K562 (cell line): Measurements from ENCODE around the gene CHST2. TPM values are rescaled to one million over a fixed set of nuclear protein-coding genes. Genes with fewer than 3 reads are reported as not detected.

Experiments used
- DEAF1 ChIP-seq: fragments of 450-650 bp; formaldehyde crosslinking; IDR thresholded peaks from 2 replicates; pipeline ENCODE4 v1.4.0; 2020; ENCODE audit warnings: mild to moderate bottlenecking, moderate library complexity
- DIDO1 ChIP-seq: fragments of 450-650 bp; IDR thresholded peaks from 2 replicates; pipeline ENCODE4 v1.6.1; 2016; ENCODE audit warnings: low read depth, missing biosample characterization, missing genetic modification characterization
- FOXP1 ChIP-seq: sonication (generic); formaldehyde crosslinking; IDR thresholded peaks from 2 replicates; pipeline ENCODE4 v1.8.0; 2022; ENCODE audit warnings: mild to moderate bottlenecking, missing genetic modification reagents
- IFI16 ChIP-seq: fragments of 250-450 bp; sonication (Bioruptor Pico); IDR thresholded peaks from 2 replicates; pipeline ENCODE4 v2.1.2; 2022; ENCODE audit warnings: mild to moderate bottlenecking, inconsistent platforms
- MTA3 ChIP-seq: fragments of 450-650 bp; formaldehyde crosslinking; IDR thresholded peaks from 2 replicates; pipeline ENCODE4 v1.6.1; 2017; ENCODE audit warnings: mild to moderate bottlenecking, borderline replicate concordance
- MXI1 ChIP-seq: IDR thresholded peaks from 2 replicates; pipeline ENCODE4 v1.6.1; 2011; ENCODE audit warnings: low read depth, mild to moderate bottlenecking, improper control_type of control experiment, low read length
- SMAD4 ChIP-seq: fragments of 250-450 bp; sonication (Bioruptor Pico); conservative IDR thresholded peaks from 2 replicates; pipeline ENCODE4 v1.8.0; 2021; ENCODE audit warnings: inconsistent platforms, mild to moderate bottlenecking, moderate library complexity
- STAT5B ChIP-seq: fragments of 250-450 bp; sonication (Bioruptor Pico); IDR thresholded peaks from 2 replicates; pipeline ENCODE4 v1.8.0; 2021; ENCODE audit warnings: mild to moderate bottlenecking, inconsistent platforms
- ZNF3 ChIP-seq: fragments of 250-450 bp; sonication (Bioruptor Pico); IDR thresholded peaks from 2 replicates; pipeline ENCODE4 v1.5.0; 2021; ENCODE audit warnings: mild to moderate bottlenecking, moderate library complexity
- polyA plus RNA-seq, 8 experiments: library from polyadenylated mRNA; depleted of rRNA in 4 of 8; stranded (reverse) in 5 of 8; unstranded in 3 of 8; fragments of >200 nt; fragmentation: Nextera tagmentation in 2 of 8; fragmentation: Illumina TruSeq in 1 of 8; extraction: Ambion mirVana in 2 of 8; extraction: Trizol in 1 of 8; gene quantifications; 2 replicates each; pipeline versions ENCODE4 v1.2.1 to v1.2.3, GENCODE V29; 2011 to 2014; ENCODE audit warnings: inconsistent platforms in 1 of 8, missing spikeins in 1 of 8
- total RNA-seq, 7 experiments: library from RNA; depleted of rRNA in 6 of 7; stranded (reverse); fragments of >200 nt in 6 of 7; fragmentation: Illumina TruSeq in 2 of 7; extraction: Trizol in 2 of 7; gene quantifications; 2 replicates each; pipeline versions ENCODE4 v1.2.1 to v1.2.3, GENCODE V29; 2011 to 2021; ENCODE audit warnings: low replicate concordance in 1 of 7
- TF ChIP-seq, protein P1 (sequence below): fragments of 450-650 bp; IDR thresholded peaks from 2 replicates; pipeline ENCODE4 v1.6.1; 2016; ENCODE audit warnings: low read depth
- TF ChIP-seq, protein P2 (sequence below): fragments of 450-650 bp; formaldehyde crosslinking; conservative IDR thresholded peaks from 2 replicates; pipeline ENCODE4 v1.4.0; 2022; ENCODE audit warnings: mild to moderate bottlenecking, missing genetic modification characterization

CHST2 gene
- total and polyA plus RNA-seq, 9 of the 15 experiments (the other 6 are each of a cell fraction or from before 2014, with no cell fraction given), result 3.4 to 60.3 (median 13.9) TPM

DNA sequence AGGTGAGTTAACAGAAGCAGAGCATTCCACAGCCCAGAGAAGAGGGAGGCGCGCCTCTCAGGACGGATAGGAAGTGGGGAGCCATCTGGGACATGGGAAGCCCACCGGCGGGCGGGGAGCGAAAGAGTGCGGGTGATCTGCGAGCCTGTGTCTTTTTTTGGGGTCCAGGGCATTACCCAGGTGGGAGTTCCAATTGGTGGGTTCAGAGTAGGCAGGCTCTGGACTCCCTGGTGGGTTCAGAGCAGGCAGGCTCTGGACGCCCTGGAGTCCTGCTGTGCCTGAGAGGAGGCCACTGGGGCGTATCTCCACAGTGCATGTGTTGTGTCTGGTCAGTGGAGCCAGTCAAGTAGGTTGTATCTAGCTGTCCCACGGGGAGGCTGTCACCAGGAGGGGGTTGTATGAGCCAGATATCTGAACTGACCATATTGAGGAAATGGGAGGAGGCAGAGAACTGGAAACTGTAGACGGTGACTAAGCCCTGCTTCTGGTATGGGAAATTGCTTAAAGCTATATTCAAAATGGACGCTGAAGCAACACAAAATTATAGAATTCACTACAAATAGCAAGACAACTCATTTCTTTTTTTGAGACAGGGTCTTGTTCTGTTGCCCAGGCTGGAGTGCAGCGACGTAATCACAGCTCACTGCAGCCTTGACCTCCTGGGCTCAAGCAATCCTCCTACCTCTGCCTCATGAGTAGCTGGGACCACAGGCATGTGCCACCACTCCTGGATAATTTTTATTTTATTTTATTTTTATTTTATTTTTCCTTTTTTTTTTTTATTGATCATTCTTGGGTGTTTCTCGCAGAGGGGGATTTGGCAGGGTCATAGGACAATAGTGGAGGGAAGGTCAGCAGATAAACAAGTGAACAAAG, 34.5 kb upstream of the CHST2 start (continued):
- TF ChIP-seq, protein P1, sequence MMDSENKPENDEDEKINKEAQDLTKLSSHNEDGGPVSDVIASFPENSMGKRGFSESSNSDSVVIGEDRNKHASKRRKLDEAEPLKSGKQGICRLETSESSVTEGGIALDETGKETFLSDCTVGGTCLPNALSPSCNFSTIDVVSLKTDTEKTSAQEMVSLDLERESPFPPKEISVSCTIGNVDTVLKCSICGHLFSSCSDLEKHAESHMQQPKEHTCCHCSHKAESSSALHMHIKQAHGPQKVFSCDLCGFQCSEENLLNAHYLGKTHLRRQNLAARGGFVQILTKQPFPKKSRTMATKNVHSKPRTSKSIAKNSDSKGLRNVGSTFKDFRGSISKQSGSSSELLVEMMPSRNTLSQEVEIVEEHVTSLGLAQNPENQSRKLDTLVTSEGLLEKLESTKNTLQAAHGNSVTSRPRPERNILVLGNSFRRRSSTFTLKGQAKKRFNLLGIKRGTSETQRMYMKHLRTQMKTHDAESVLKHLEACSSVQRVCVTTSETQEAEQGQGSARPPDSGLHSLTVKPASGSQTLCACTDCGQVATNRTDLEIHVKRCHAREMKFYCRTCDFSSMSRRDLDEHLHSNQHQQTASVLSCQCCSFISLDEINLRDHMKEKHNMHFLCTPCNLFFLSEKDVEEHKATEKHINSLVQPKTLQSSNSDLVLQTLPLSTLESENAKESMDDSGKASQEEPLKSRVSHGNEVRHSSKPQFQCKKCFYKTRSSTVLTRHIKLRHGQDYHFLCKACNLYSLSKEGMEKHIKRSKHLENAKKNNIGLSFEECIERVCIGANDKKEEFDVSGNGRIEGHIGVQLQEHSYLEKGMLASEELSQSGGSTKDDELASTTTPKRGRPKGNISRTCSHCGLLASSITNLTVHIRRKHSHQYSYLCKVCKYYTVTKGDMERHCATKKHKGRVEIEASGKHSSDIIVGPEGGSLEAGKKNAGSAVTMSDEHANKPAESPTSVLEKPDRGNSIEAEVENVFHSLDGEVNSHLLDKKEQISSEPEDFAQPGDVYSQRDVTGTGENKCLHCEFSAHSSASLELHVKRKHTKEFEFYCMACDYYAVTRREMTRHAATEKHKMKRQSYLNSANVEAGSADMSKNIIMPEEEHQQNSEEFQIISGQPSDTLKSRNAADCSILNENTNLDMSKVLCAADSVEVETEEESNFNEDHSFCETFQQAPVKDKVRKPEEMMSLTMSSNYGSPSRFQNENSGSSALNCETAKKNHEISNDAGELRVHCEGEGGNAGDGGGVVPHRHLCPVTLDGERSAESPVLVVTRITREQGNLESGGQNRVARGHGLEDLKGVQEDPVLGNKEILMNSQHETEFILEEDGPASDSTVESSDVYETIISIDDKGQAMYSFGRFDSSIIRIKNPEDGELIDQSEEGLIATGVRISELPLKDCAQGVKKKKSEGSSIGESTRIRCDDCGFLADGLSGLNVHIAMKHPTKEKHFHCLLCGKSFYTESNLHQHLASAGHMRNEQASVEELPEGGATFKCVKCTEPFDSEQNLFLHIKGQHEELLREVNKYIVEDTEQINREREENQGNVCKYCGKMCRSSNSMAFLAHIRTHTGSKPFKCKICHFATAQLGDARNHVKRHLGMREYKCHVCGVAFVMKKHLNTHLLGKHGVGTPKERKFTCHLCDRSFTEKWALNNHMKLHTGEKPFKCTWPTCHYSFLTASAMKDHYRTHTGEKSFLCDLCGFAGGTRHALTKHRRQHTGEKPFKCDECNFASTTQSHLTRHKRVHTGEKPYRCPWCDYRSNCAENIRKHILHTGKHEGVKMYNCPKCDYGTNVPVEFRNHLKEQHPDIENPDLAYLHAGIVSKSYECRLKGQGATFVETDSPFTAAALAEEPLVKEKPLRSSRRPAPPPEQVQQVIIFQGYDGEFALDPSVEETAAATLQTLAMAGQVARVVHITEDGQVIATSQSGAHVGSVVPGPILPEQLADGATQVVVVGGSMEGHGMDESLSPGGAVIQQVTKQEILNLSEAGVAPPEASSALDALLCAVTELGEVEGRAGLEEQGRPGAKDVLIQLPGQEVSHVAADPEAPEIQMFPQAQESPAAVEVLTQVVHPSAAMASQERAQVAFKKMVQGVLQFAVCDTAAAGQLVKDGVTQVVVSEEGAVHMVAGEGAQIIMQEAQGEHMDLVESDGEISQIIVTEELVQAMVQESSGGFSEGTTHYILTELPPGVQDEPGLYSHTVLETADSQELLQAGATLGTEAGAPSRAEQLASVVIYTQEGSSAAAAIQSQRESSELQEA, result no peak
- TF ChIP-seq DIDO1 (tag) (no peak), ZNF3 (CRISPR knock-in tag) (no peak), STAT5B (CRISPR knock-in tag) (no peak), FOXP1 (CRISPR knock-in tag) (peak; percentile 79), SMAD4 (peak; percentile 100), MXI1 (peak; percentile 83), DEAF1 (CRISPR knock-in tag) (no peak), IFI16 (CRISPR knock-in tag) (no peak), MTA3 (peak; percentile 76)
- TF ChIP-seq, protein P2, sequence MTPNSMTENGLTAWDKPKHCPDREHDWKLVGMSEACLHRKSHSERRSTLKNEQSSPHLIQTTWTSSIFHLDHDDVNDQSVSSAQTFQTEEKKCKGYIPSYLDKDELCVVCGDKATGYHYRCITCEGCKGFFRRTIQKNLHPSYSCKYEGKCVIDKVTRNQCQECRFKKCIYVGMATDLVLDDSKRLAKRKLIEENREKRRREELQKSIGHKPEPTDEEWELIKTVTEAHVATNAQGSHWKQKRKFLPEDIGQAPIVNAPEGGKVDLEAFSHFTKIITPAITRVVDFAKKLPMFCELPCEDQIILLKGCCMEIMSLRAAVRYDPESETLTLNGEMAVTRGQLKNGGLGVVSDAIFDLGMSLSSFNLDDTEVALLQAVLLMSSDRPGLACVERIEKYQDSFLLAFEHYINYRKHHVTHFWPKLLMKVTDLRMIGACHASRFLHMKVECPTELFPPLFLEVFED (CRISPR knock-in tag), result 0 out of 2 replicates have a peak, but pooled peaks have one; percentile 7
